GM18526 (cell line): ENCODE data around the gene GPC5.

Source experiments
- POLR2A ChIP-seq: IDR thresholded peaks from 3 replicates; pipeline ENCODE4 v1.6.1; 2011; ENCODE audit not compliant: insufficient read length; ENCODE audit errors: extremely low read depth

GPC5 gene

DNA sequence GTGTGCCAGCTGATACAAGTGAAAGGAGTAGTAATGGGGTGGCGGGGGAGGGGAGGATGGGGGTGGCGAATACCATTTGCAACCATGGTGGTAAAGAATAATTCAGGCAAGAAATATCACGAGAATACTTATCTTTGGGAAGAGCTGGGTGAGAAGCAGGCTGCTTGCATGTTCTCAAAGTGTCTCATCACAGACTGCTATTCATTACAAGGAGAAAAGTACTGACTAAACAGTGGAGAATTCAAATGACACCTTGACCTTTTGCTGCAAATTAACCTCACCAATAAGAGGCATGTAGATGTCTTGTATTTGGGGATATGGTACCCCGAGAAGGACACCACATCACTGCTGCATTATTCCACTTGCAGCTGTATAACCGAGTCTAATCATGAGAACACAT lies 1242.5 kb downstream of the GPC5 start:
- TF ChIP-seq POLR2A, result no peak

DNA sequence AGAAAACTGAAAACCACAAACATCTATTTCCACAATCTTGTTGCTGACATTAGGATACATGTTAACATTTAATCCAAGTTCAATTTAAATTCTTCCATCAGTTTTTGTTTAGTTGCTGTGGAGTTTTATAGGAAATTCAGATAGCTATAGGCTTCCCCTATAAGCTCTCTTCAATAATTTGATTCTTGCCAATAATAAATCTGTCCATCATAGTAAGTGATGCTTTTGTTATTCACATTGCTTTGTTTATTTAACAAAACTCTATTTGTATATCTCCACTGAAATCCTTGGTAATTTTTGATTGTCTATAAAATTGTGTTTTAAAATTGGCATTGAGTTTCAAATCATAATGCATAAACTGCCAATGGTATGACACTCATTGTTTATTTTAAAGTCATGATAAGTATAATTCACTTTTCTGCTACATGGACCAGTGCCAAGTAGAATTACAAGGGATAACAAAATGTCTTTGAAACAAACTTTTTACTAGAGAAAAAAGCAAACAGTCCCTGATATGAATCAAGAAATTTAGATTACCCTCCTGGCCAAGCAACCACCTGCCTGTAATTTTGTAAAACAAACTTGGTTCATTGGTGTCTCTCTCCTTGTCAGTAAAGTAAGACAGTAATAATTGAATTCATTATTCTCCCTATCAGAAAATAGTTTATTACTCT lies 1250.9 kb downstream of the GPC5 start:
- TF ChIP-seq POLR2A, result no peak

DNA sequence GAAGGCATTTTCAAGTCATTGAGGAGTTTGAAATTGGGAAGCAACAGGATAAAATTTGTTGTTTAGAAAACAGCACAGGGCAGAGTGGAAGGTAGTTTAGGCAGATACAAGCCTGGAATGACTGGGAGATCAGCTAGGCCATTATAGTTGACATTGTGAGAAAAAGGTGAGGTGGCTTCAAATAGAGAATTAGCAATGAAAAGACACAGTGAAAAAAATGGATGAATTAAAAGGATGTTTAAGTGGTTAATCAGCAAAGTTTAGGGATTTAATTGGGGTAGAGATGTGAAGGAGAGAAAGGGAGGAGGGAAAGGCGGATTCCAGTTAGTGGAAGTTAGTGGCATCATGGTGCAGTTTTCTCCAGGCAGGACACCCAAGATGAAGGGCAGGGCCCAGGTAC lies 1257.7 kb downstream of the GPC5 start:
- no peak for TF ChIP-seq POLR2A

DNA sequence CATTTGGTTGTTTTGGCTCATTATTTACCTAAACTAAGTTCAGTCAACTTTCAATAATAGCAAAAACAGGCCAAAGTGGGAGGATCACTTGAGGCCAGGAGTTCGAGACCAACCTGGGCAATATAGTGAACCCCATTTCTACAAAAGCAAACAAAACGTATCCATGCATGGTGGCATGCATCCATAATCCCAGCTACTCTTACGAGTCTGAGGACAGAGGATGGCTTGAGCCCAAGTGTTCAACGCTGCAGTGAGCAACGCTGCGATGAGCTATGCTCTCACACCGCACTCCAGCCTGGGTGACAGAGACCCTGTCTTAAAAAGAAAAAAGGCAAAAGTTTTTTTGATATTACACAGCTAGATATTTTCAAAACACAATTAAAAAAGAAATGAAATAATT lies 1258.2 kb downstream of the GPC5 start:
- no peak for TF ChIP-seq POLR2A

DNA sequence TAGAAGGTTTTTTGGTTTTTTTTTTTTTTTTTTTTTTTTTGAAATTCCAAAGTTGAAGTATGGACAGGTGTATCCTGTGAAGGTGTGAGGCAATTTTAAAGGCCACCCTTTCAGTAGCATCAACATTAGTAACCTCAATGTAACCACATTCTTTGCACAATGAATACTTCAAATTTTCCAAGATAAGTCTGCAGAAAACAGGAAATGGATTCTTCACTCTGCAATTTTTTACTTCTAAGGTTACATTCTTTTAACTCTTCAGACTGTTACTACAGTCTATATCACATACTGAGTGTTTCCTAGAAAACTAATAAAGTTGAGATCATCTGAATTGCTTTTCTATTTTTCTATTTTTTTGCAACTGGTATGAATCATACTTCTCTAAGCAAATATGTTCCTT lies 1259.1 kb downstream of the GPC5 start:
- no peak for TF ChIP-seq POLR2A

DNA sequence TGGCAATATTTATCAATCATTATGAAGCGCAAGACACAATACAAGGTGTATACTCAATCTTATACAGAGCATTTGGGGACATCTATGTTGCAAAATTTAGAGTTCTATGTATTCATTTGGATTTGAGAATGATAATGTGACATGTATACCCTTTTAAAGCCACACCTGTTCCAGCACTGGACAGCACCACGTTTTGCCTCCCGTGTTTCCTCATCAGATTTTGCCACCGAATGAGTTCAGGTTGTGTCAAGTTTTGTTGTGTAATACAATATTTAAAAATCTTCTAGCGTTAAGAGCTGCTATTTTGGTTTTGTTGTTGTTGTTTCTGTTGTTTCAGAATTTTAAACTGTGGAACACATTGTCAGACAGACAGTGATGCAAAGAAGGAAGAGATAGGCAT lies 1259.9 kb downstream of the GPC5 start:
- no peak for TF ChIP-seq POLR2A

DNA sequence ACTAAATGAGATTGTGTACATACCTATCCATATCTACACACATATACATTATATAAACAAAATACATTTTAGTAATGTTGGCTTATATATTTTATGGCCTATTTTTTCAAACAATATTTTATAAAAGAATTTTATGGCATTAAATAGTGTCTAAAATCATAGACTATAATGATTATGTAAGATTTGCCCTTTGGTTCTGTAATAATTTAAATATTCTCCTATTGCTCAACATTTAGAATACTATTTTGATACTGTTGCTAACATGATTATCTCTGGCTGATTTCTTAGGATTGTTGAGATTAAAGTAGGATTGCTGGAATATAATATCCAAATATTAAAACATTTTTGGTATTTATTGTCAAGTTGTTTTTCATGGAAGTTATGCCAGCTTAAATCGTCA lies 1263.0 kb downstream of the GPC5 start:
- no peak for TF ChIP-seq POLR2A

DNA sequence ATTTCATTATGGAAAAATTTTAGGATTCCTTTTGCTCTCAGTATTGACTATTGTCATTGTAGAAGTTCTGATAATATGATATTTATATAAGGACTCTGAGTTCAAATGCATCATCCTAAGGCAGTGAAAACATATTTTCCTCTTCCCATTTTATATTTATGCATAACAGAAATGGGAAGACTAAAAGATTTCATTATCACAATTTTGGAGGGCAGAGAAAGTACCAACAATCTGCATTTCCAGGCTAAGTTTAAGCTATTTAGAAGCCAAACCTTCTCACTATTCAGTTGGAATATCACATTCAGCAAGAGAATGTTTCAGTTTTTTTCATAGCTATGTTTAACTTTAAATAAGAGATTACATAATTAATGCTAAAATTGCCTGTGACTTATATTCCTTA lies 1269.7 kb downstream of the GPC5 start:
- no peak for TF ChIP-seq POLR2A

DNA sequence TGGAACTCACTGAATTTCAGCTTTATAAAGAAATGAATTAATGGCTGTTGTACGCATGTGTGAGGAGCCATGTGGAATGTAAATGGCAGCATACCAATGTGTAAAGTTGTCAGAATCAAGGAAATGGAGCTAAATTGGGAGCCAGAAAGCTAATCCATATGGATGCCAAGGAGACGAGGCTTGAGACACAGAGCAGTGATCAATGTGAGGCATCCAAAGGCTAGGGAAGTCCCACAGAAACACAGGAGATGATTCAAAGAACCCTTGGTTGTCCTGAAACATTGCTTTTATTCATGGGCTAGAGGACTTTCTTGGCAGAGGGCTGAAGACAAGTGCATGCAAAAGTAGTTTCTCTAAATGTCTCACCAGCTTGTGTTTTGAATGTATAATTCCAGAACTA lies 1271.7 kb downstream of the GPC5 start:
- no peak for TF ChIP-seq POLR2A

DNA sequence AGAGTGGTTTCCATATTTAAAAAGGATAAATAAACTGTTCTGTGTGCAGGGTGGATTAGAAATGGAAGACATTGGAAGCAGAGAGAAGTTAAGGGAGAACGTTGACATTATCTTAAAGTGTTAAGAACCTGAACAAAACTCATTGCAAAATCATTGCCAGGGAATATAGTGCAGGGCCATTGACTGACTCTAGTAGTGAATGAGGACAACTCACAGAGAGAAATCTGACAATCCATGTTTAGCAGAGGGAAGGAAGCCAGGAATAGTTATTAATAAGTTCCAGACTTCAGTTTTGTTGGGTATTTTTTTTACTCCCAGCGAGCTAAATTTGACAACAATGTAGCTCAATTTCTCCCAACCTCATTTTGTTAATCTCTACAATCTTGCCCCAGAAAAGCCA lies 1273.4 kb downstream of the GPC5 start:
- TF ChIP-seq POLR2A, result no peak

DNA sequence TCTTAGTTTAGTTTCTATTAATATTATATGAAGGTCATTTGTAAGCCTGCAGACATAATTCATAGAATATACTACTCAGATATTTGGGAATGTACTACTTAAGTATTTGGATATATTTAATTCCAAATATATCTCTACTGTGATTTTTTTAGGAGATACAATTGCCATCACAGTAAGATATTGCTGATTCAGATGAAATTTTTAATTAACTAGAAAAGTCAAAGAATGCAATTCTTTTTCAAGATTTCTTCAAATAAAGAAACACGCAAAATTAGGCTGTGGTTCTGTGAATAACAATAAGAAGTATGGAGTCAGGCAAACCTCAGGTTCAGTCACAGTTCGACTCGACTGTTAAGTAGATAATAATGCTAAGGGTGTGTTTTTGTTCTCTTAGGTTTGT lies 1277.8 kb downstream of the GPC5 start:
- TF ChIP-seq POLR2A, result no peak

DNA sequence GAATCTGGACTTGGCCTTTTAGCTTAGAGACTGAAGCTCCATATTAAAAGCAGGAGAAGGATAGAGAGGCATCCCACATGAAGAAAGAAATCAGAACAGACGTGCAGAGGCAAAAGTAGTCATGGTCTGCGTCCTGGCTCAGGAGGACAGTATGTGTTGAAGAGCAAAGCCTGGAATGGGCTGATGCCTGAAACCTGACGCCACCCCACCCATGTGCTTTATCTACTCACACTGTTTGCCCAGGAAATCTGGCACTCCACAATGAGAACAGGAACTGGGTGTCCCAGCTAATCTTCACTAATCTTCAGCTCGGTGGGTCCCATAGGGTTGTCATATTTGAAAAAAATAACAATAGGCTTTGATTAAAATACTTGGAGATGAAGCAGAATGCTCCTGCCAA lies 1279.2 kb downstream of the GPC5 start:
- TF ChIP-seq POLR2A, result no peak

DNA sequence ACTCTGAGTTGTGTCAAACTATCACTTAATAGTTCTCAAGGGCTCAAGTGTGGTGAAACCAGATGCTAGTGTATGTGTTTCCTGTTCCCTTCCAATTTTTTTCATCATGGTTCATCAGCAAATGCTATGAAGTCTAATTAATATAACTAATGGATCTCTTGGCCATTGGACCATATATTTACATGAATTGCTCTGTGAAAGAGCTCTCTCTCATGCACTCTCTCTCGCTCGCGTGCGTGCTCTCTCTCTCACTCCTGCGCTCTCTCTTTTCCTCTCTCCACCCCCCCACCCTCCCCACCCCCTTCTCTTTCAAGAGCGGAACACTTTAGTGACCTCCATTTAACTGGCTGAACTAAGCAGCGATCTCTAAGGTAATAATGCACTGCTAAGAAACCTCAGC lies 1281.2 kb downstream of the GPC5 start:
- TF ChIP-seq POLR2A, result no peak

DNA sequence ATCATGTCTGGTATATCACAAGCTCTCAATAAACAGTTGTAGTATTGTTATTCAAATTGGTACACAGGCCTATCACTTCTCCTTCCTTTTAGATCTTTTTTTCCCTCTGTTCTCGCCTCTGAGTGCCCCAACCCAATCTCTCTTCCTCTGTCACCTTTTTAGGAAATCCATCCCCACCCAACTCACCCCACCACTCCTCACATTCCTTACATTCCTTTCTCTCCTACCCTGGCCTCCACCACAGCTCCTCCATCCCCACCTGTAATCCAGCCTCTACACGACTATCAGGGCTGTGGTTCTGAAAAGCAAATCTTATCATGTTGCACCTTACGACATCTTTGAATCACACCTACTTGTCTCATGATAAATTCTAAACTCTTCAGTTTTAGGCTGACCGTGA lies 1282.8 kb downstream of the GPC5 start:
- TF ChIP-seq POLR2A, result no peak

DNA sequence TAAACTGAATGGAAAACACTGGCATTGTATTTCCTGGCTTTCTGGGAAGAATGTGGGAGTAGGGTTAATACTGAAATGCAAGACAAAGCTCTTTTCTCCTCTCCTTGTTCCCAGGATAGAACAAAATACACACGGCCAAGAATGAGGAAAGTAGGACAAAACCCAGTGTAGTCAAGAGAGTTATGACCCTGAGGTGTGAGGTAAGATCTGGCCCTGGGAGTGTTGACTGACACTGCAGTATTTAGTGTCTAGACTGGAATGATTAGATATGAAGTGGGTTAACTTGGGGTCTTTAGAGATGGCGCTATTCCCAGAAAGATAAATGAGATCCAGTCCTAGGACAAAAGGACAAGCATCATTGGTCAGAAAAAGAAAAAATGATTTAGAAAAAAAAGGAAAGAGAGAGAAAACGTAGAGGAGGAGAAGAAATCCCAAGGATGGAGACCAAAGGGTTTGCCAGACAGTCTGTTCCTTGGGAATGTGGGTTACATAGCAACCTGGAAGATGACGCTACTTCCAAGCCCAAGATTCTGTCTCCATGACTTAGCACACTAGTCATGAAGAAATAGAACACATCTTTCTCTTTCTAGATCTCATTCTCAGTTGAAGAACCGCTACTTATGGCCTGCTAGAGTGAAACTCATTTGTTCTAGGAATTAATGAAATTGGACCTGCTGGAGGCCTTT lies 1284.6 kb downstream of the GPC5 start:
- TF ChIP-seq POLR2A, result no peak

DNA sequence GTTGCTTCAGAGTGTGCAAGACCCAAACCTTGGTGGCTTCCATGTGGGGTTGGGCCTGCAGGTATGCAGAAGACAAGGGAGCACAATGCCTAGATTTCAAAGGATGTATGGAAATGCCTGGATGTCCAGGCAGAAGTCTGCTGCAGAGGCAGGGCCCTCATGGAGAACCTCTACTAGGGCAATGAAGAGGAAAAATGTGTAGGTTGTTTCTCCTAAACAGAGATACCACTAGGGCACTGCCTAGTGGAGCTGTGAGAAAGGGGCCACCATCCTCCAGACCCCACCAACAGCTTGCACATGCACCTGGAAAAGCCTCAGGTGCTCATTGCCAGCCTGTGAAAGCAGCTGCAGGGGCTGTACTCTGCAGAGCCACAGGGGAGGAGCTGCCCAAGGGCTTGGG lies 1295.6 kb downstream of the GPC5 start:
- no peak for TF ChIP-seq POLR2A

DNA sequence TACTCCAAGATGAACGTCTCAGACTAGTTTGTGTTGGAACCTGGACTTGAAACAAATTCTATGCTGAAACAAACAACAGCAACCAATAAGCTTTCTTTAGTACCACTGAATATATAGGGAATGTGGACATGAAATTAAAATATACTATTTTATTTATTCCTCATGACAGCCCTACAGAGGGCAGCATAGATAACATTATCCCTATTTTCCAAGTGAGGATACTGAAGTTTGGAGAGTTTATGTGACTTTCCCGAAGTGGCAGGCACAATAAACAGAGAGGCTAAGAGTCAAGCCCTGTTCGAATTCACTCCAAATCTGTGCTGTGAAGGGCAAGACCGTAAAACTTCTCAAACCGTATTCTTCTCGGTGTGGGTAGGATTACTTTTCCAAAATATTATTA lies 1318.3 kb downstream of the GPC5 start:
- no peak for TF ChIP-seq POLR2A

DNA sequence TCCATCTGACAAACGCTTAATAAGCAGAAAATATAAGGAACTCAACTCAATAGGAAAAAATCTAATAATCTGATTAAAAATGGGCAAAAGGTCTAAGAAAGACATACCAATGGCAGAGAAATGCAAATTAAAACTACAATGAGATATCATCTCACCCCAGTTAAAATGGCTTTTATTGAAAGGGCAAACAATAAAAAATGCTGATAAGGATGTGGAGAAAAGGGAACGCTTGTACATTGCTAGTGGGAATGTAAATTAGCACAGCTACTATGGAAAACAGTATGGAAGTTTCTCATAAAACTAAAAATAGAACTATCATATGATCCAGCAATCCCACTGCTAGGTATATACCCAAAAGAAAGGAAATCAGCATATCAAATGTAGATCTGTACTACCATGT lies 1319.4 kb downstream of the GPC5 start:
- TF ChIP-seq POLR2A, result no peak

DNA sequence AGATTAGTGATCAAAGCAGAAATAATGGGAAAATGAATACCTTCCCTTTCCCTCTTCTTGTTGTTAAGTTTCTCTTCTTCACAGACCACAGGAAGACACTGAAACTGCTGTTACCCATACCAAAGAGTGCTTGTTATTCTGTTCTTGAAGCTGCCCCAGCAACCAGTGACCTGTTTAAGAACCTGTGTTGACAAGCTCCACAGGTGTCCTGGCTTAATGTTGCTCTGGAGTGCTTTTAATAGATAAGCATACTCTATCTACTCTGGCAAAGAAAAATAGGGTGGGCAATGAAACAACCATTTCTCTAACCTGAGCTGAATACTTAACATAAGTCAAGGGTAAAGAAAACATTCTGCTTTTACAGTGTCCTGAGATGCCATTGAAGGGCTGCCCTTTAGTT lies 1321.4 kb downstream of the GPC5 start:
- TF ChIP-seq POLR2A, result no peak
